Measurements from ENCODE around the gene ANO9.

GRCh38 chr11:367956-368413, 73.8 kb downstream of the ANO9 start:
- TF ChIP-seq CTCF (IDR thresholded peaks at IDR 0.05) (no peak), EZH2 (IDR thresholded peaks at IDR 0.05) (no peak), EZH2phosphoT487 (IDR thresholded peaks at IDR 0.05) (no peak)
